ENCODE measurements around the gene EHMT1.

The EHMT1 gene

DNA sequence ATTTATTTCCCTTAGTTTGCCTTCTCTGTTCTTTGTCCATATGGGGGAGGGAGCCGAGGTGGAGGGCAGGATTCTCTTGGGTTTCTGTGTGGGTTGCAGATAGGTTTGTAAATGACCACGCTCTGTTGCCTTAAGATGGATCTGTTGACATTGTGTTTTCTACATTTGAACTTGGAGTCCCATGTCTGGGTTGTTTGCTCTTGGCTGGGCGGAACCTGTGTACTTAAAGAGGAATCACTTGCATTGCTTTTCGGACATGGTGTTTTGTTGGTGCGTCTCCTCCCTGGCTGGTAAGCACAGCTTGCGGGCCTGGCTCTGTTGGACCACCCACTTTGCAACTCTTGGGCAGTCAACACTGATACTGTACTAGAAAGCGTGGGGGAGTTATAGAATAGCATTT, 45.9 kb downstream of the EHMT1 start:
- Histone ChIP-seq H3K27ac (ENCODE audit: low read depth, low read length) (no peak overlapping the region), H3K4me1 (ENCODE audit: control insufficient read depth, insufficient read depth, low read length, unreplicated experiment) (peaks cover 7% of the 10 kb centered on the region), H3K36me3 (ENCODE audit: insufficient read depth, low read length) (no peaks in the 10 kb centered on the region), H3K4me3 (ENCODE audit: low read depth, low read length) (no peak overlapping the region), H3K79me2 (ENCODE audit: control insufficient read depth, insufficient read depth, low read length, unreplicated experiment) (peaks cover 71% of the 10 kb centered on the region), H3K27me3 (ENCODE audit: insufficient read depth, low read length) (no peaks in the 10 kb centered on the region), H2AFZ (ENCODE audit: low read length, unreplicated experiment) (no peak overlapping the region)

DNA sequence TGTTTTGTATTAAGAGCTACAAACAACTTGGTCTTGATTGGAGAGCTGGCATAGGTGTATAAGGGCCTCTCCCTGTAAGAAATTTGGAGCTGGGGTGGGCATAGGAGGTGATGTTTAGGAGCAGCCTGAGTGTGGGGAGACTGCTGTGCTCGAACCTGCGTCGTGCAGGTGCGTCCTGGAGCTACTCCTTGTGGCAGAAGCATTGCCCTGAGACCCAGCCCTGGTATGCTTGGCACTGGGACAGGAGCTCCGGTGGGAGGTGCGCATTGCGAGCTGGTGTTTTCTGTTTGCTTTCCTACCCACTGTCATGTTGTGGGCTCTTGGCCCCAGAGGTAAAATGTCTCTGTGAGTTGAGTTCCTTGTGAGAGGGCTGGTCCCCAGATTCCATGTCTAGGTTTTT, 46.4 kb downstream of the EHMT1 start:
- no peak overlapping the region for H3K4me3 ChIP-seq (ENCODE audit: low read depth, low read length)
- no peak overlapping the region for H3K27ac ChIP-seq (ENCODE audit: low read depth, low read length)
- H3K36me3 ChIP-seq (ENCODE audit: insufficient read depth, low read length) = no peaks in the 10 kb centered on the region
- peaks cover 7% of the 10 kb centered on the region for H3K4me1 ChIP-seq (ENCODE audit: control insufficient read depth, insufficient read depth, low read length, unreplicated experiment)
- H2AFZ ChIP-seq (ENCODE audit: low read length, unreplicated experiment) = no peak overlapping the region
- peaks cover 70% of the 10 kb centered on the region for H3K79me2 ChIP-seq (ENCODE audit: control insufficient read depth, insufficient read depth, low read length, unreplicated experiment)
- no peaks in the 10 kb centered on the region for H3K27me3 ChIP-seq (ENCODE audit: insufficient read depth, low read length)

DNA sequence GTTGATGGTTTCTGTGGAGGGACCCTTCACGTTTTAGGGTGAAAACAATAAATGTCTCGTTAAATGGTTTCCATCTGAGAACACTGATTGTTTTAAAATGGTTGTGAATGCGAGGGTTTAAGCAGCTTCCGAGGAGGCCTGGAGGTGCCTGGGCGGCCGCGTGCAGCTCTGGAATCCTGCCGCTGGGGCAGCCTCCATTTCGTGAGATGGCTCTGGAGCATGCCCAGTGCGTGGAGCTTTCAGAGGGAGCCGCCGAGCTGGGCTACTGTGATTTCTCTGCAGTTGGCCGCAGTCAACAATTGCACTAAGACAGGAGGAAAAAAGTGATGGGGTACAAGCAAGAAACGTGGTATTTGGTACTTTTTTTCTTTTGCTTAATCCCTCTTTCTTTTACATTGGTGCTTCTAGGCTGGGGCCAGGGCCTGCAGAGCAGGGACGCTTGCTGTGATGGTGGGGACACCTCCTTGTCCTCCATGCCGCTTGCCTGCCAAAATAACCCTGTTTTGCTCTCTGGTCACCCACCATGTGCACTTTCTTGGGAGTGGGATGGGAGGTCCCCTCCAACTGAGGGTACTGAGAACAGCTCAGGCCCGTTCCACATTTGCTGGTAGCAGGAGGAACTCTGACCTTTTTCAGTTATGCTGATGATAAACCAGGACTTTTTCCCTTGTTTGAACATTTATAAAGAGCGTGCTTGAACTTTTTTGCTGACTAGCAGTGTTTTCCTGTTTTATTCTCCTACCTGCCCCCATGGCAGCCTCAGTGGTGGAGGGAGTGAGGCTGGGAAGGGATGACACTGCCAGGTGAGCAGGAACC, 47.1 kb downstream of the EHMT1 start:
- peaks cover 7% of the 10 kb centered on the region for H3K4me1 ChIP-seq (ENCODE audit: control insufficient read depth, insufficient read depth, low read length, unreplicated experiment)
- no peaks in the 10 kb centered on the region for H3K27me3 ChIP-seq (ENCODE audit: insufficient read depth, low read length)
- H3K4me3 ChIP-seq (ENCODE audit: low read depth, low read length) = no peak overlapping the region
- H3K27ac ChIP-seq (ENCODE audit: low read depth, low read length) = no peak overlapping the region
- H3K36me3 ChIP-seq (ENCODE audit: insufficient read depth, low read length) = no peaks in the 10 kb centered on the region
- no peak overlapping the region for H2AFZ ChIP-seq (ENCODE audit: low read length, unreplicated experiment)
- H3K79me2 ChIP-seq (ENCODE audit: control insufficient read depth, insufficient read depth, low read length, unreplicated experiment) = peaks cover 71% of the 10 kb centered on the region

DNA sequence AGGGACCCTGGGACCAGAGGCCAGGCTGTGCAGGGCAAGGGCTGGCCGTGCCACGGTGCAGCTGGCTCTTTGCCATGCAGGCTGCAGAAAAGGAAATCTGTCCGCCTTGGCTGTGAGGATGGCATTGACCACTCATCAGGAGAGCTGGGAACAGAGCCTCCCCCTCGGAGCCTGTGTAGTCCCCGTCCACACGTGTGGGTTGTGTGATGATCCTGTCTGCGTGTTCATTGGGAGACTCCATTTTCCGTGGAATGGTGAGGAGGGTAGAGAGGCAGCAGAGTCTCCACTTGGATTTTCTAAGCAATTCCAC, 47.7 kb downstream of the EHMT1 start:
- Histone ChIP-seq H3K4me3 (ENCODE audit: low read depth, low read length) (no peak overlapping the region), H3K36me3 (ENCODE audit: insufficient read depth, low read length) (no peaks in the 10 kb centered on the region), H2AFZ (ENCODE audit: low read length, unreplicated experiment) (no peak overlapping the region), H3K4me1 (ENCODE audit: control insufficient read depth, insufficient read depth, low read length, unreplicated experiment) (peaks cover 7% of the 10 kb centered on the region), H3K27me3 (ENCODE audit: insufficient read depth, low read length) (no peaks in the 10 kb centered on the region), H3K27ac (ENCODE audit: low read depth, low read length) (no peak overlapping the region), H3K79me2 (ENCODE audit: control insufficient read depth, insufficient read depth, low read length, unreplicated experiment) (peaks cover 69% of the 10 kb centered on the region)

DNA sequence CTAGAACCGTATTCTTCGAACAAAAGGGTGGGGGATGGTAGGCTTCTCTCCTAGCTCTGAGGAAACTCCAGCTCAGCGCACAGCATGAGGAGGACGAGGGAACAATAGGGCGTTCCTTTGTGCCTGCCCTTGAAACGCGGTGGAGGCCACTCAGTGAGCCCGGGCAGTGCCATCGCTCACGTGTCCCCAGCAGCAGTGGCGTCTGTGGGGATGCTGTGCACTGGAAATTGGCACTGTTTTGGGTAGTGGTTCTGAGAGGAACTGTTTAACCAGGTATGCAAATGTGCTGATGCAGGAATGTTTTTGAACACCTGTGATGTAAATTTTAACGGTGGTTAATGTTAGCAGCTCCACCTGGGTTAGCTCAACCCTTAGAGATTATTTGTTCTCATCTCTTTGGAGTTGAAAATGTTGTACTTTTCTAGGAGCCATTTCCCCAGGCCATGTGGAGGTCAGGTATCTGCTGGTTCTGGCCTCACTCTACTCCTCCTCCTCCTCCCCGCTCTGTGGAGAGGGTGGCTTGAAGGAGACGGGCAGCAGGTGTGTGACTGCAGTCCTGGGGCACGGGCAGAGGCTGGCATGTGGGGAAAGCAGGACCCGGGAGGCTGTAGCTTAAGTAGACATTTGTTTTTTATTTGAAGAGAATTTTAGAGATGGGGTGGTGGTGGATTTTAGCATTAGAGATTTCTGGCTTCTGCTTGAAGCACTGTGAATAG, 48.3 kb downstream of the EHMT1 start:
- Histone ChIP-seq H3K36me3 (ENCODE audit: insufficient read depth, low read length) (no peaks in the 10 kb centered on the region), H3K4me1 (ENCODE audit: control insufficient read depth, insufficient read depth, low read length, unreplicated experiment) (peaks cover 7% of the 10 kb centered on the region), H3K79me2 (ENCODE audit: control insufficient read depth, insufficient read depth, low read length, unreplicated experiment) (peaks cover 72% of the 10 kb centered on the region), H3K4me3 (ENCODE audit: low read depth, low read length) (no peak overlapping the region), H3K27me3 (ENCODE audit: insufficient read depth, low read length) (no peaks in the 10 kb centered on the region), H3K27ac (ENCODE audit: low read depth, low read length) (no peak overlapping the region), H2AFZ (ENCODE audit: low read length, unreplicated experiment) (no peak overlapping the region)

DNA sequence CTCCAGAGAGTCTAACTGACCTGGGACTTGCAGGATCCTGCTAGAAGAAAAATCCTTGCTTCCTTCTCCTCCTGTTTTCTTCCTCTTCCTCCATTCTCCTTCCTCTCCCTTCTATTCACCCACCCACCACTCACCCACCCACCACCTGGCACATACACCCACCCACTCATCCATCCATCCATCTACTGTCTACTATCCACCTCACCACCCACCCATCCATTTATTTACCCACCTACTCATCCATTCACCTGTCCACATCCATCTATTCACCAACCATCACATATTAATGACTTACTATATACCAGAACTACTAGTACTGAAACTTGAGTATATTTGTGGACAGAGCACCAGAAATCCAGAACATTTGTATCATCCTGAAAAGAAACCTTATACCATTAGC, 49.4 kb downstream of the EHMT1 start:
- H3K27me3 ChIP-seq (ENCODE audit: insufficient read depth, low read length) = no peaks in the 10 kb centered on the region
- no peak overlapping the region for H3K27ac ChIP-seq (ENCODE audit: low read depth, low read length)
- no peak overlapping the region for H2AFZ ChIP-seq (ENCODE audit: low read length, unreplicated experiment)
- peaks cover 80% of the 10 kb centered on the region for H3K79me2 ChIP-seq (ENCODE audit: control insufficient read depth, insufficient read depth, low read length, unreplicated experiment)
- no peaks in the 10 kb centered on the region for H3K36me3 ChIP-seq (ENCODE audit: insufficient read depth, low read length)
- H3K4me3 ChIP-seq (ENCODE audit: low read depth, low read length) = no peak overlapping the region
- H3K4me1 ChIP-seq (ENCODE audit: control insufficient read depth, insufficient read depth, low read length, unreplicated experiment) = peaks cover 7% of the 10 kb centered on the region

DNA sequence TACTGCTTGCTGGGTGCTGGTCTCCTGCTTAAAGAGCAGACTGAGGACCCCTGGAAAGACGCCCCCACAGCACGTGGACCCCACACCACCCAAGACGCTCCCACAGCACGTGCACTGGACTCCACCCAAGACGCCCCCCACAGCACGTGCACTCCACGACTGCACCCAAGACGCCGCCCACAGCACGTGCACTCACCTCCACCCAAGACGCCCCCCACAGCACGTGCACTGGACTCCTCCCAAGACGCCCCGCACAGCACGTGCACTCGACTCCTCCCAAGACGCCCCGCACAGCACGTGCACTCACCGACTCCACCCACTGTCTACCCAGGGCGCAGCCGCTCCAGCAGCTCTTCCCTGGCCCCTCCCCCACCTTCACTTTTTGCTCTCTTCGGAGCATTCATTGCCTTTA, 50.5 kb downstream of the EHMT1 start:
- H3K36me3 ChIP-seq (ENCODE audit: insufficient read depth, low read length) = no peaks in the 10 kb centered on the region
- peaks cover 6% of the 10 kb centered on the region for H3K4me1 ChIP-seq (ENCODE audit: control insufficient read depth, insufficient read depth, low read length, unreplicated experiment)
- no peak overlapping the region for H3K4me3 ChIP-seq (ENCODE audit: low read depth, low read length)
- no peak overlapping the region for H2AFZ ChIP-seq (ENCODE audit: low read length, unreplicated experiment)
- peaks cover 85% of the 10 kb centered on the region for H3K79me2 ChIP-seq (ENCODE audit: control insufficient read depth, insufficient read depth, low read length, unreplicated experiment)
- H3K27ac ChIP-seq (ENCODE audit: low read depth, low read length) = no peak overlapping the region
- no peaks in the 10 kb centered on the region for H3K27me3 ChIP-seq (ENCODE audit: insufficient read depth, low read length)

DNA sequence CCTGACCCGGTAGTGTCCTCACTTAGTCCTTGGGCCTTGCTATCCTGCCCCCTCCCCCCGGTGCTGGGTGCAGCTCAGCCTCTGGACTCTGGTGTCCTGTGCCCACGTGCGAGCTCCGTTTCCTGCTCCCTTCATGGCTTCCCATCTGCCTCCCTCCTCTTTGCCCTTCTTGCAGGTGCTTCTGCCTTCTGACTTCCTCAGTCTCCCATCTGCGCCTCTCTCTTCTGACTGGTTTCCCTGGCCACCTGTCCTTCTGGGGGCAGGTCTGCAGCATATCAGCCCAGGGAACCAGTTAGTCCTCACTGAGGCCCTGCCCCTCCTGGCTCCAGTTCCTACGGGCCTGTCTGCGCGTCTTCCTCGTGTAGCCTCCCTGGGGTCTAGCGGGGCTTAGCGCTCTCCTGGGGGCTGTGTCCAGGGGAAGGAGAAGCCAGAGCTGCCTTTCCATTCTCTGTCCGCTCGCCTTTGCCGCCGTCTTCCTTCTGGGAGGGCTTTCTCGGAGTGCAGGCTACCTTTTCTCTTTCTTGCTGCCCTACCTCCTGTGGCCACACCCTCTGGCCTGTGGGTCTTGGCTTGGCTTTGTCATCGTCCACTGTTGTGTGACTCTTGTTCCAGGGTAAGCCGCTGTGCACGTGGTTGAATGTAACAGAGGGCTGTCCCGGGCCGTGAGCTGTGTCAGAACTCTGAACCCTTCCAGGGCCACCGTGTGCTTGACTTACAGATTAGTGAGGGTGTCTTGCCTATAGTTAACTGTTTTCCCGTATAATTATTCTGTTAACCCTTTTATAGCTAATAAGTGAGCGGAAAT, 51.8 kb downstream of the EHMT1 start:
- peaks cover 81% of the 10 kb centered on the region for H3K79me2 ChIP-seq (ENCODE audit: control insufficient read depth, insufficient read depth, low read length, unreplicated experiment)
- no peaks in the 10 kb centered on the region for H3K4me1 ChIP-seq (ENCODE audit: control insufficient read depth, insufficient read depth, low read length, unreplicated experiment)
- no peaks in the 10 kb centered on the region for H3K27me3 ChIP-seq (ENCODE audit: insufficient read depth, low read length)
- no peaks in the 10 kb centered on the region for H3K36me3 ChIP-seq (ENCODE audit: insufficient read depth, low read length)
- no peak overlapping the region for H2AFZ ChIP-seq (ENCODE audit: low read length, unreplicated experiment)
- no peak overlapping the region for H3K27ac ChIP-seq (ENCODE audit: low read depth, low read length)
- no peak overlapping the region for H3K4me3 ChIP-seq (ENCODE audit: low read depth, low read length)

DNA sequence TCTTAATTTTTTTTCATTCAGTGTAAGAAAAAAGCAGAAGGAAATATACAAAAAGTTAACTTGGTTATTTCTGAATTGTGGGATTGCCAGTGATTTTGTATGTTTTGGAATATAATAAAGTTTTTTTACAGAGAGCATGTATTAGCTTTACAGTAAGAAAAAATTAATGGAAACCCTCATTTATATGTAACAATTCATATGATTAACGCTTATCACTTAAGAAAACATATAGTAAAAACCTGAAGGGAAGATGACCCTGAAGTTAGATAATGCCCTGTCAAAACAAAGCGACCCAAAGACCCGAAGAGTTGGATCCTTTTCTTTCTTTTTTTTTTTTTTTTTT, 52.4 kb downstream of the EHMT1 start:
- Histone ChIP-seq H3K27me3 (ENCODE audit: insufficient read depth, low read length) (no peaks in the 10 kb centered on the region), H3K4me1 (ENCODE audit: control insufficient read depth, insufficient read depth, low read length, unreplicated experiment) (no peaks in the 10 kb centered on the region), H3K36me3 (ENCODE audit: insufficient read depth, low read length) (no peaks in the 10 kb centered on the region)

DNA sequence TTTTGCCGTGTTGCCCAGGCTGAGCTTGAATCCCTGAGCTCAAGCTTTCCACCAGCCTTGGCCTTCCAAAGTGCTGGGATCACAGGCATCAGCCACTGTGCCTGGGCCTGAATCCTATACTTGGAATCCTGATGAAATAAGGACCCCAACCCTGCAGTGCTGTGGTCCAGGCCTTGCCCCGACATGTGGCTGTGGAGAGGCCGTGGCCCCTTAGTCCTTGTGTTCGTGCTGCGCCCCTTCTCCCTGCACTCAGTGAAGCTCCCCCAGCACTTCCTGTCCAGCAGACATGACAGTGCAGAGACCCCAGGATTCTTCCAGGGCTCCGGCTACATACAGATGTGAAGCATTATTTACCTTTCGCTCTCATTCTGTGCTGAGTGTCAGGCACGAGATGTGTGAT, 52.9 kb downstream of the EHMT1 start:
- Histone ChIP-seq H3K27ac (ENCODE audit: low read depth, low read length) (no peak overlapping the region), H3K79me2 (ENCODE audit: control insufficient read depth, insufficient read depth, low read length, unreplicated experiment) (peaks cover 76% of the 10 kb centered on the region), H3K4me3 (ENCODE audit: low read depth, low read length) (no peak overlapping the region), H3K4me1 (ENCODE audit: control insufficient read depth, insufficient read depth, low read length, unreplicated experiment) (no peaks in the 10 kb centered on the region), H3K36me3 (ENCODE audit: insufficient read depth, low read length) (no peaks in the 10 kb centered on the region), H3K27me3 (ENCODE audit: insufficient read depth, low read length) (no peaks in the 10 kb centered on the region), H2AFZ (ENCODE audit: low read length, unreplicated experiment) (no peak overlapping the region)

More for the DNA sequence above, 52.4 kb downstream of the EHMT1 start:
- H3K27ac ChIP-seq (ENCODE audit: low read depth, low read length) = no peak overlapping the region
- no peak overlapping the region for H3K4me3 ChIP-seq (ENCODE audit: low read depth, low read length)
- H2AFZ ChIP-seq (ENCODE audit: low read length, unreplicated experiment) = no peak overlapping the region
- H3K79me2 ChIP-seq (ENCODE audit: control insufficient read depth, insufficient read depth, low read length, unreplicated experiment) = peaks cover 76% of the 10 kb centered on the region
